ENCODE data around the gene HAUS2. TPM values are rescaled to one million over a fixed set of nuclear protein-coding genes. Genes with fewer than 3 reads are reported as not detected.

HAUS2 gene
- total RNA-seq, 1 donor from 2014 or later, result 23.2 TPM

GRCh38 chr15:42612367-42612912, 63.8 kb downstream of the HAUS2 start:
- no peak for TF ChIP-seq CTCF (conservative IDR thresholded peaks at IDR 0.05)
- Mint-ChIP-seq H3K36me3 (peaks cover 7% of the 10 kb centered on the region), H3K4me3 (no peak overlapping the region), H3K4me1 (ENCODE audit: unreplicated experiment) (peaks cover 12% of the 10 kb centered on the region), H3K27ac (no peak overlapping the region), H3K27me3 (no peaks in the 10 kb centered on the region), H3K9me3 (no peaks in the 10 kb centered on the region)
- DNase-seq (ENCODE audit: extremely low spot score, unreplicated experiment), result no peak

- TF ChIP-seq CTCF (conservative IDR thresholded peaks at IDR 0.05), result no peak
- Mint-ChIP-seq H3K36me3 (no peaks in the 10 kb centered on the region), H3K4me3 (no peak overlapping the region), H3K27me3 (no peaks in the 10 kb centered on the region), H3K4me1 (ENCODE audit: unreplicated experiment) (no peaks in the 10 kb centered on the region), H3K9me3 (no peaks in the 10 kb centered on the region), H3K27ac (no peak overlapping the region)
- no peak for DNase-seq (ENCODE audit: extremely low spot score, unreplicated experiment)
Observed at GRCh38 chr15:42616107-42616506, 67.5 kb downstream of the HAUS2 start.

Other genes with a start within 250 kb of the HAUS2 start
- gene CAPN3, start 189.3 kb upstream of the HAUS2 start, total RNA-seq (ENCODE audit: low replicate concordance), result 10.6 and 12.3 TPM in 2 replicates
- 44.5 and 52.4 TPM in 2 replicates for gene ZNF106, start 57.7 kb upstream of the HAUS2 start, total RNA-seq (ENCODE audit: low replicate concordance)
- 62.8 and 68.4 TPM in 2 replicates for gene SNAP23, start 53.2 kb upstream of the HAUS2 start, total RNA-seq (ENCODE audit: low replicate concordance)
- 29.0 and 36.3 TPM in 2 replicates for gene LRRC57, start within 50 bp of the HAUS2 start, total RNA-seq (ENCODE audit: low replicate concordance)
- gene STARD9, start 26.8 kb downstream of the HAUS2 start, total RNA-seq (ENCODE audit: low replicate concordance), result 1.2 and 13.7 TPM in 2 replicates
- gene CDAN1, start 188.3 kb downstream of the HAUS2 start, total RNA-seq (ENCODE audit: low replicate concordance), result 25.8 and 37.2 TPM in 2 replicates